Measurements from ENCODE around the gene PRPH. TPM values are rescaled to one million over a fixed set of nuclear protein-coding genes. Genes with fewer than 3 reads are reported as not detected.
"Not testable (repeated sequence)": the region's sequence is repeated elsewhere in the genome, so short reads cannot be mapped to it uniquely, and the experiment has no call there.

Gene PRPH
- total RNA-seq, 1 donor from 2014 or later, result 1.0 TPM

DNA sequence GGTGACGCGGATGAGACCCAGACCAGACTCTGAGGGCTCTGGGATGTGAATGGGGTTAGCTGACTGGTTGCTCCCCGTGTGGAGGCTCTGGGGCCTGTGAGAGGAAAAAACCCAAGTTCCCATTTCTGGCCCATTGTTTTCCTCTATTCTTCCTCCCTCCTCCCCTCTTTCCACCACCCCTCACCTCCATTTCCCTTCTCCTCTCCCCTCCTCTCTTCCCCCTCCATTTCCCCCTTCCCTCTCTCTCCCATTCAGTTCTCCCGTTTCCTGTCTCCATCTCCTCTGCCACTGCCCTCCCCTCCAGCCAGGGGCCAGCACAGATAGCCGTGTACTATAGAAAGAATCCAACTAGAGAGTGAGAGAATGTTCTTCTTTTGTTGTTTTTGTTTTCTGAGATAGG lies 12.6 kb upstream of the PRPH start:
- TF ChIP-seq, protein P1, sequence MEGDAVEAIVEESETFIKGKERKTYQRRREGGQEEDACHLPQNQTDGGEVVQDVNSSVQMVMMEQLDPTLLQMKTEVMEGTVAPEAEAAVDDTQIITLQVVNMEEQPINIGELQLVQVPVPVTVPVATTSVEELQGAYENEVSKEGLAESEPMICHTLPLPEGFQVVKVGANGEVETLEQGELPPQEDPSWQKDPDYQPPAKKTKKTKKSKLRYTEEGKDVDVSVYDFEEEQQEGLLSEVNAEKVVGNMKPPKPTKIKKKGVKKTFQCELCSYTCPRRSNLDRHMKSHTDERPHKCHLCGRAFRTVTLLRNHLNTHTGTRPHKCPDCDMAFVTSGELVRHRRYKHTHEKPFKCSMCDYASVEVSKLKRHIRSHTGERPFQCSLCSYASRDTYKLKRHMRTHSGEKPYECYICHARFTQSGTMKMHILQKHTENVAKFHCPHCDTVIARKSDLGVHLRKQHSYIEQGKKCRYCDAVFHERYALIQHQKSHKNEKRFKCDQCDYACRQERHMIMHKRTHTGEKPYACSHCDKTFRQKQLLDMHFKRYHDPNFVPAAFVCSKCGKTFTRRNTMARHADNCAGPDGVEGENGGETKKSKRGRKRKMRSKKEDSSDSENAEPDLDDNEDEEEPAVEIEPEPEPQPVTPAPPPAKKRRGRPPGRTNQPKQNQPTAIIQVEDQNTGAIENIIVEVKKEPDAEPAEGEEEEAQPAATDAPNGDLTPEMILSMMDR (IDR thresholded peaks at IDR 0.05), result no peak
- Histone ChIP-seq H3K27ac (no peak overlapping the region), H3K4me3 (no peak overlapping the region), H3K27me3 (ENCODE audit: low read depth) (peaks cover 9% of the 10 kb centered on the region), H3K9me3 (no peaks in the 10 kb centered on the region), H3K4me1 (peaks cover 12% of the 10 kb centered on the region), H3K36me3 (no peaks in the 10 kb centered on the region)
- no peak for DNase-seq
- intact Hi-C loops (cut with DNase I), result no loop called here
- no peak for ATAC-seq

DNA sequence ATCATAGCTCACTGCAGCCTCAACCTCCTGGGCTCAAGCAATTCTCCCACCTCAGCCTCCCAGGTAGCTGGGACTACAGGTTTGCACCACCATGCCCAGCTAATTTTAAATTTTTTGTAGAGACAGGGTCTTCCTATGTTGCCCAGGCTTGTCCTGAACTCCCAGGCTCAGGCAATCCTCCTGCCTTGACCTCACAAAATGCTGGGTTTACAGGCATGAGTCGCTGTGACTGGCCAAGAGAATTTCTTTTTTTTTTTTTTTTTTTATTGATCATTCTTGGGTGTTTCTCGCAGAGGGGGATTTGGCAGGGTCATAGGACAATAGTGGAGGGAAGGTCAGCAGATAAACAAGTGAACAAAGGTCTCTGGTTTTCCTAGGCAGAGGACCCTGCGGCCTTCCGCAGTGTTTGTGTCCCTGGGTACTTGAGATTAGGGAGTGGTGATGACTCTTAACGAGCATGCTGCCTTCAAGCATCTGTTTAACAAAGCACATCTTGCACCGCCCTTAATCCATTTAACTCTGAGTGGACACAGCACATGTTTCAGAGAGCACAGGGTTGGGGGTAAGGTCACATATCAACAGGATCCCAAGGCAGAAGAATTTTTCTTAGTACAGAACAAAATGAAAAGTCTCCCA lies 12.1 kb upstream of the PRPH start:
- DNase-seq; H3K36me3 ChIP-seq; ATAC-seq; H3K27ac ChIP-seq; H3K4me3 ChIP-seq; intact Hi-C loops (cut with DNase I); H3K9me3 ChIP-seq: not testable (repeated sequence)
- peaks cover 12% of the 10 kb centered on the region for H3K4me1 ChIP-seq
- H3K27me3 ChIP-seq (ENCODE audit: low read depth), result peaks cover 15% of the 10 kb centered on the region

DNA sequence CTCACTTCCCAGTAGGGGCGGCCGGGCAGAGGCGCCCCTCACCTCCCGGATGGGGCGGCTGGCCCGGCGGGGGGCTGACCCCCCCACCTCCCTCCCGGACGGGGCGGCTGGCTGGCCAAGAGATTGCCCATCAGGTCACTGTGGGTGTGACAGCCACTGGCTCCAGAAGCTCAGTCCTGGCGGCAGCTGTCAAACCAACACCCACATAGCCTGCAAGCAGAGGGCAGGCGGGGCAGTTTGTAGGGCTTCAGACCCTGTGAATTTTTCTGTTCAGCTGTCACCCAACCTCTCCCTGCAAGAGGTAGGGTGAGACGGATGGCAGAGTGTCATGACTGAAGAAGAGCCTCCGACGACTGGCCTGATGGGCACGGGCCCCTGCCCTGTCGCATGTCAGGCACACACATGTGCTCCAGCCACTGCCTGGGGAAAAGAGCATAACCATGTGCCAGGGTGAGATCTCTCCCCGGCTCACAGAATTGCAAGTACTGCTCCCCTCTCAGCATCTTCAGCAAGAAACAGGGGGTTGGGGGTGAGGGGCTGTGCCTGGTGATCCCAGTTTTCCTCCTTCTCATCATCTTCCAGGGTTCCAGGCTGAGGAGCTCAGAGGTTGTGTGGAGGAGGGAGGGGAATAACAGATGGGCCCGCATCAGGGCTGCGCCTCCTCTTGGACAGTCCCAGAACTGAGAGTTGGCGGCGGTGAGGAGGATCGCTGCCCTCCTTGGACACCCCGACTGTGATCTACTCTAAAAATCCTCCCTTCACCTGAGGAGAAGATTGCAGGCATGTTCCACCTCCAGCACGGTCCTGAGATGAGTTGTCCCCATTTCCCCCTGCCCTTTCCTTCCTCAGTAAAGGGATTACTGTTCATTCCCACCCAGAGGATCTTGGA lies 11.2 kb upstream of the PRPH start:
- TF ChIP-seq, protein P1 (IDR thresholded peaks at IDR 0.05), result no peak
- no peaks in the 10 kb centered on the region for H3K9me3 ChIP-seq
- no peak overlapping the region for H3K27ac ChIP-seq
- intact Hi-C loops (cut with DNase I), result no loop called here
- no peak for ATAC-seq
- no peak overlapping the region for H3K4me3 ChIP-seq
- H3K36me3 ChIP-seq, result no peaks in the 10 kb centered on the region
- H3K4me1 ChIP-seq, result peaks cover 12% of the 10 kb centered on the region
- peaks cover 16% of the 10 kb centered on the region for H3K27me3 ChIP-seq (ENCODE audit: low read depth)
- no peak for DNase-seq

DNA sequence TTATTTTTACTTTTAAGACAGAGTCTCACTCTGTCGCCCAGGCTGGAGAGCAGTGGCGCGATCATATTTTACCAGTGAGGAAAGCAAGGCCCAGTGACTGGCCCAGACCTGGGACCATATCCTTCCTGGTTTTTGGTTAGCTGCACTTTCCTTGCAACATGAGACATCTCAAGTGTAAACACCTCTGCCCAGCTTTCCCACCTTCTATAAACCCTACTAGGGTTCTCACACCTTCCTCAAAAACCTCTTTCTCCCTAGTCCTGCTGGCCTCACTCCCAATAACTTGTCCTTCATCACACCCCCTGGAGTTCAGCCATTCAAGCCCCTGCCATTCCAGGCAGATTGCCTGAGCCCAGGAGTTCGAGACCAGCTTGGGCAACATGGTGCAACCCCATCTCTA lies 10.3 kb upstream of the PRPH start:
- H3K27me3 ChIP-seq (ENCODE audit: low read depth), result peaks cover 16% of the 10 kb centered on the region
- H3K9me3 ChIP-seq, result no peaks in the 10 kb centered on the region
- no peak for ATAC-seq
- no peak overlapping the region for H3K27ac ChIP-seq
- intact Hi-C loops (cut with DNase I), result no loop called here
- TF ChIP-seq, protein P1 (IDR thresholded peaks at IDR 0.05), result no peak
- H3K36me3 ChIP-seq, result no peaks in the 10 kb centered on the region
- no peak for DNase-seq
- H3K4me3 ChIP-seq, result no peak overlapping the region
- H3K4me1 ChIP-seq, result peaks cover 7% of the 10 kb centered on the region

DNA sequence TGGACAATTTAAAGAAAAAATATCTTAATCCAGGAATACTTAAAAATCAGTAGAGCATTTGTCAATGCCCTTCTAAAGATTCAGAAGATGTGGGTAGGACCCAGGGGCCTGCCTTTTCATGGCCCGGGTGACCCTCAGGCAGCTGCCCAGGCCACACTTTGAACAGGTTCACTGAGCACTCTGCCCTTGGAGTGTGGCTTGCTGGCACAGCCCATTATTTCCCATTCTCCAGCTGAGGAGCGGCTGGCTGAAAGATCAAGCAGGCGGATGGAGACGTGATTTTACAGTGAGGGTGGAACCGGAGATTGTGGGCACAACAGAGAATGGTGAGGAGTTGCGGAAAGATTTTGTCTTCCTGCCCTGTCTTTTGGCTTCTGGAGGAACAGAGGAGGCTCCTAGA lies 7.1 kb upstream of the PRPH start:
- peaks cover 16% of the 10 kb centered on the region for H3K27me3 ChIP-seq (ENCODE audit: low read depth)
- no peak overlapping the region for H3K27ac ChIP-seq
- DNase-seq (no peak), ATAC-seq (peak in 1 of 2 donors; percentile 6)
- H3K4me3 ChIP-seq, result no peak overlapping the region
- TF ChIP-seq, protein P1 (IDR thresholded peaks at IDR 0.05), result no peak
- no peaks in the 10 kb centered on the region for H3K9me3 ChIP-seq
- H3K36me3 ChIP-seq, result no peaks in the 10 kb centered on the region
- intact Hi-C loops (cut with DNase I), result no loop called here
- H3K4me1 ChIP-seq, result peaks cover 5% of the 10 kb centered on the region

DNA sequence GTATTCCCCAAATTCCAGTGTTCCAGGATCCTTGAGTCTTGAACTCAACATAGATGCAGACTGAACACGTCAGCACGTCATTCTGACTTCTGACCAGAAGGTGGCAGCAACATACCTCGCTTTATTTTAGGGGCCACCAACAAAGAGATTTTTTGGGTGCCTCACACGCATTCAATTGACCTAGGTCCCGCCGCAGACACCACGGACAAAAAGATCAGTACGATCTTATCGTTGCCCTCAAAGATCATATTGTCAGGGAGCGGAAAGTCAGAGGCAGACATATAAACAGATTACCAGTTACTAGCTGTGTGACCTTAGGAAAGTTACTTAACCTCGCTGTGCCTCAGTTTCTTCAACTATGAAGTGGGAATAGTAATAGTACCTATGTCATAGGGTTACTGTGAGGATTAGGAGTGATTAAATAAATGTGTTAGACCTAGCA lies 6.5 kb upstream of the PRPH start:
- Histone ChIP-seq H3K4me3 (no peak overlapping the region), H3K36me3 (no peaks in the 10 kb centered on the region), H3K27ac (no peak overlapping the region), H3K4me1 (peaks cover 11% of the 10 kb centered on the region), H3K9me3 (no peaks in the 10 kb centered on the region), H3K27me3 (ENCODE audit: low read depth) (peaks cover 16% of the 10 kb centered on the region)
- intact Hi-C loops (cut with DNase I), result no loop called here
- ATAC-seq (peak; percentile 55 to 73), DNase-seq (no peak)
- TF ChIP-seq, protein P1 (IDR thresholded peaks at IDR 0.05), result peak; percentile 85
